ENCODE measurements around the gene PTK6. TPM values are rescaled to one million over a fixed set of nuclear protein-coding genes. Genes with fewer than 3 reads are reported as not detected.
"Not testable (repeated sequence)": the region's sequence is repeated elsewhere in the genome, so short reads cannot be mapped to it uniquely, and the experiment has no call there.

The PTK6 gene
- total RNA-seq, 4 donors from 2014 or later, result under 0.01 TPM; not detected in 2

- Histone ChIP-seq H3K27me3 (peaks cover 0 to 16% of the 10 kb centered on the region in 2 donors), H3K4me3 (no peak overlapping the region), H3K4me1 (peaks cover 0 to 3% of the 10 kb centered on the region in 2 donors), H3K27ac (no peak overlapping the region), H3K36me3 (no peaks in the 10 kb centered on the region), H3K9me3 (no peaks in the 10 kb centered on the region)
- no peak for TF ChIP-seq CTCF (IDR thresholded peaks at IDR 0.05)
- TF ChIP-seq POLR2A (IDR thresholded peaks at IDR 0.05), result no peak
- intact Hi-C loops (cut with DNase I; ENCODE audit: low total_unique reads), result no loop called here
- no peak for DNase-seq
Measured at GRCh38 chr20:63483834-63484233, 53.3 kb downstream of the PTK6 start.

DNA sequence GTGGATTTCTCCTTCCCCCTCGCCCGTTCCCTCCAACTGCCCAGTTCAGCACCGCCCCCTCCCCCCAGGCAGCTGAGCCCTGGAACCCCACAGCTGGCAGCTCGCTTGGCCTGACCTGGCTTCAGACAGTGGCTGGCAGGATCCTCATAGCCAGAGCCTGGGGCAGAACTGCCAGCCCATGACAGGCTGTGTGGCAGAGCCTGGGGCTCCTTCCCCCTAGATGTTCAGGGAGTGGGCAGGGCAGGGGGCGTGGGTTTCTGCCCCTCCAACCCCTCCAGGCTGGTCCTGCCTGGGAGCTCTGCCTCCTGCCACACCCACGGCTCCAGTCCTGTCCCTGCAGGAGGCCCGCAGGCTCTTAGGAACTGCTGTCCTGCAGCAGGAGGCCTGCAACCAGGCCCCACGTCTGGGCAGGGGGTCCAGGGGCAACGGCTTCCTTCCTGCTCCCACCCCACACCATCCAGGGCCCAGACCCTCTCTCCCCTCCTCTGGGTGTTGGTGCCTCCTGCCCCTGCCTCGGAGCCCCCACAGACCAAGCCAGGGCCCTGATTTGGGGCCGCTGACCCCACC, 55.1 kb downstream of the PTK6 start:
- Histone ChIP-seq H3K36me3 (no peaks in the 10 kb centered on the region), H3K4me3 (no peak overlapping the region), H3K27me3 (peaks cover 0 to 18% of the 10 kb centered on the region in 2 donors), H3K4me1 (no peaks in the 10 kb centered on the region), H3K9me3 (no peaks in the 10 kb centered on the region), H3K27ac (no peak overlapping the region)
- intact Hi-C loops (cut with DNase I; ENCODE audit: low total_unique reads), result no loop called here
- no peak for DNase-seq
- TF ChIP-seq CTCF (IDR thresholded peaks at IDR 0.05) (no peak), POLR2A (IDR thresholded peaks at IDR 0.05) (no peak)

GRCh38 chr20:63481503-63481902, 55.7 kb downstream of the PTK6 start:
- DNase-seq, result no peak
- Histone ChIP-seq H3K36me3 (no peaks in the 10 kb centered on the region), H3K4me3 (no peak overlapping the region), H3K9me3 (no peaks in the 10 kb centered on the region), H3K27me3 (peaks cover 0 to 18% of the 10 kb centered on the region in 2 donors), H3K4me1 (no peaks in the 10 kb centered on the region), H3K27ac (no peak overlapping the region)
- TF ChIP-seq CTCF (IDR thresholded peaks at IDR 0.05), result no peak
- TF ChIP-seq POLR2A (IDR thresholded peaks at IDR 0.05), result no peak
- intact Hi-C loops (cut with DNase I; ENCODE audit: low total_unique reads), result no loop called here

DNA sequence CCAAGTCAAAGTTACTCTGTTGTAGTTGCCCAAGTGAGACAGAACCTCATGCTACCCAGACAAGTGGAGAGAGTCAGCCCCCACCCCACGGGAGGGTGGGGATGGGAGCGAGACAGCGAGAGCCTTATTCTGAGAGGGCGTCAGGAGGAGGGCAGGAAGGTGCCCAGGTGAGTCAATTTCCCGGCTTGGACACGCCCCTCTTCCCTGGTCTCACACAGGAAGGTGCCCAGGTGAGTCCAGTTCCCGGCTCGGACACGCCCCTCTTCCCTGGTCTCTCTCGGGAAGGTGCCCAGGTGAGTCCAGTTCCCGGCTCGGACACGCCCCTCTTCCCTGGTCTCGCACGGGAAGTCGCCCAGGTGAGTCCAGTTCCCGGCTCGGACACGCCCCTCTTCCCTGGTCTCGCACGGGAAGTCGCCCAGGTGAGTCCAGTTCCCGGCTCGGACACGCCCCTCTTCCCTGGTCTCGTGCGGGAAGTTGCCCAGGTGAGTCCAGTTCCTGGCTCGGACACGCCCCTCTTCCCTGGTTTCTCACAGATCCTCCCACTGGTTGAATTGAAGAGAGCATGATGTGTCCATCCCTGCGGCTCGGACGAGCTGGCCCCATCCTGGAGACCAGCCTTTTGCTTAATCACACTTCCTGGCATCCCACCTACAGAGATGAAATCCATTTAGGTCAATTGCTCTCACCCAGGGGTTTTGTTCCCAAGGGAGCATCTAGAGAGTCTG, 57.3 kb downstream of the PTK6 start:
- H3K9me3 ChIP-seq; DNase-seq; H3K4me1 ChIP-seq; H3K4me3 ChIP-seq; H3K36me3 ChIP-seq; intact Hi-C loops (cut with DNase I; ENCODE audit: low total_unique reads); H3K27ac ChIP-seq: not testable (repeated sequence)
- peaks cover 0 to 24% of the 10 kb centered on the region in 2 donors for H3K27me3 ChIP-seq

DNA sequence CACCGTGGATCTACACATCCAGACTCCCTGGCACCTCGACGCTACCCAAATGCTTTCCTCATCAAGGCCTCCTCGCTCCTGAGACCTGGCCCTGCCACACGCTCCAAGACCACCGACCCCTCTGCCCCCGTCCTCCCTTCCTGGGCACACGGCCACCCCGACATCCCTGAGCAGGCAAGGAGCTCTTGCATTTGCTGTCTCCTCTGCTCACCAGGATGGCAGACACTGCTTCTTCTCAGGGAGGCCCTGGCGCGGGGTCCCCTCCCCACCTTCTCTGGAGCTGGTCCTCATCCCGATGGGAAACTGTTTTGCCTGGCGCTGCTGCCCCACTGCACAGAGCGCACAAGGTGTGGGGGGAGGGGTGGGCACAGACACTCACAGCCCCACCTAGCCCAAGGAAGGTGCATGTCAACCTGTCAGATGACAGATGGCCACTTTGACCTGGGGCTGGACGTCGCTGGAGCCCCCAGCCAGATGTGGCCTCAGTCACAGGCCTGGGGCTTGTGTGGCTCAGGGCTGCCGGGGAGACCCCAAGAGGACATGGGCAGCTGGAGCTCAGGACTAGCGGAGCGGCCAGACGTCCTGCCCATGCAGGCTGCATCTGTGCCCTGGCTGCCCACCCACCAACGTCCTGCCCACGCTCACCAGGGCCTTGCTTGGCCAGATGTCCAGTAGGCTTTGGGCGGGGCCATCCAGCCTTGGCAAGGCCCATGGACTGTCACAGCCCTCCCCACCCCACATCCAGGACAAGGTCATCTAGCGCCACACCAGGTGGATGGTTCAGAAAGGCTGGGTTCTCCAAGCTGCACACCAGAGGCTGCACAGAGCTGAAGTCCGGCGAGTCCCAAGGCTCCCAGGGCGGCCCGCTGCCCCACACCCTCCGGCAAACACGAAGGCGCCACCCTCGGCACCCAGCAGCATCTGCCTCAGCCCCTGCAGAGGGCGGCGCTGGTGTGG, 58.6 kb downstream of the PTK6 start:
- Histone ChIP-seq H3K27me3 (peaks cover 0 to 22% of the 10 kb centered on the region in 2 donors), H3K27ac (no peak overlapping the region), H3K9me3 (no peaks in the 10 kb centered on the region), H3K4me3 (no peak overlapping the region), H3K36me3 (no peaks in the 10 kb centered on the region), H3K4me1 (no peaks in the 10 kb centered on the region)
- intact Hi-C loops (cut with DNase I; ENCODE audit: low total_unique reads), result no loop called here
- DNase-seq, result no peak
- TF ChIP-seq POLR2A (IDR thresholded peaks at IDR 0.05), result no peak

Other genes with a start within 250 kb of the PTK6 start
- gene COL20A1, start 244.2 kb downstream of the PTK6 start, total RNA-seq, result 1 to 10 TPM in 1 of 4 donors, under 1 TPM in 1, not detected in 2; 0.97 to 1.2 TPM
- 1 to 10 TPM in 1 of 4 donors, under 1 TPM in 1, not detected in 2; 0.21 to 1.5 TPM for gene CHRNA4, start 176.0 kb downstream of the PTK6 start, total RNA-seq
- 1 to 10 TPM in 2 of 4 donors, not detected in 2; 1.2 to 4.9 TPM for gene KCNQ2, start 64.7 kb downstream of the PTK6 start, total RNA-seq
- gene EEF1A2, start 38.3 kb downstream of the PTK6 start, total RNA-seq, result 1 to 10 TPM in 2 of 4 donors, not detected in 2; 1.1 to 1.5 TPM
- 100 to 1,000 TPM in 2 of 4 donors, 10 to 100 TPM in 2; 35.8 to 200 (median 88.6) TPM for gene PPDPF, start 16.6 kb downstream of the PTK6 start, total RNA-seq
- not detected for gene SRMS, start 10.4 kb upstream of the PTK6 start, total RNA-seq
- under 1 TPM in 2 of 4 donors, not detected in 2; 0.34 to 0.69 TPM for gene FNDC11, start 16.8 kb upstream of the PTK6 start, total RNA-seq
- 10 to 100 TPM in 3 of 4 donors, 1 to 10 TPM in 1; 3.5 to 41.9 (median 22.1) TPM for gene HELZ2, start 36.9 kb upstream of the PTK6 start, total RNA-seq
- 10 to 100 TPM in 2 of 4 donors, 1 to 10 TPM in 2; 2.1 to 24.8 (median 11.5) TPM for gene GMEB2, start 89.7 kb upstream of the PTK6 start, total RNA-seq
- 10 to 100 TPM in 3 of 4 donors, 1 to 10 TPM in 1; 9.2 to 30.5 (median 20.9) TPM for gene STMN3, start 116.0 kb upstream of the PTK6 start, total RNA-seq
- gene RTEL1, start 120.9 kb upstream of the PTK6 start, total RNA-seq, result 10 to 100 TPM; 17.4 to 56.5 (median 26.6) TPM
- gene TNFRSF6B, start 159.3 kb upstream of the PTK6 start, total RNA-seq, result 1 to 10 TPM in 1 of 4 donors, under 1 TPM in 1, not detected in 2; 0.83 to 4.1 TPM
- 10 to 100 TPM; 26.1 to 59.8 (median 33.5) TPM for gene ARFRP1, start 170.6 kb upstream of the PTK6 start, total RNA-seq
- 10 to 100 TPM in 3 of 4 donors, 1 to 10 TPM in 1; 1.5 to 37.9 (median 15.3) TPM for gene ZGPAT, start 170.7 kb upstream of the PTK6 start, total RNA-seq
- 10 to 100 TPM in 1 of 4 donors, 1 to 10 TPM in 3; 2.6 to 10.5 (median 8.4) TPM for gene LIME1, start 199.3 kb upstream of the PTK6 start, total RNA-seq
- gene SLC2A4RG, start 202.4 kb upstream of the PTK6 start, total RNA-seq, result 100 to 1,000 TPM in 1 of 4 donors, 10 to 100 TPM in 3; 10.5 to 120 (median 41.0) TPM